ENCODE results near the gene TBC1D14.

The TBC1D14 gene

GRCh38 chr4:6962211-6963041, 52.8 kb downstream of the TBC1D14 start:
- Histone ChIP-seq H3K4me1 (ENCODE audit: control insufficient read depth, insufficient read depth, low read length) (peaks cover 13% of the 10 kb centered on the region), H3K4me3 (ENCODE audit: low read depth, low read length) (no peak overlapping the region), H3K9me3 (ENCODE audit: control insufficient read depth, insufficient read depth, low read length) (no peaks in the 10 kb centered on the region), H3K27me3 (ENCODE audit: control insufficient read depth, insufficient read depth, low read length) (no peaks in the 10 kb centered on the region), H3K36me3 (ENCODE audit: control insufficient read depth, insufficient read depth, low read length) (no peaks in the 10 kb centered on the region), H3K9ac (ENCODE audit: low read depth, low read length) (no peak overlapping the region)

GRCh38 chr4:6963139-6963611, 53.5 kb downstream of the TBC1D14 start:
- peaks cover 13% of the 10 kb centered on the region for H3K4me1 ChIP-seq (ENCODE audit: control insufficient read depth, insufficient read depth, low read length)
- no peaks in the 10 kb centered on the region for H3K27me3 ChIP-seq (ENCODE audit: control insufficient read depth, insufficient read depth, low read length)
- H3K9ac ChIP-seq (ENCODE audit: low read depth, low read length), result no peak overlapping the region
- H3K9me3 ChIP-seq (ENCODE audit: control insufficient read depth, insufficient read depth, low read length), result no peaks in the 10 kb centered on the region
- H3K4me3 ChIP-seq (ENCODE audit: low read depth, low read length), result no peak overlapping the region
- no peaks in the 10 kb centered on the region for H3K36me3 ChIP-seq (ENCODE audit: control insufficient read depth, insufficient read depth, low read length)

GRCh38 chr4:6964858-6965257, 55.2 kb downstream of the TBC1D14 start:
- peaks cover 13% of the 10 kb centered on the region for H3K4me1 ChIP-seq (ENCODE audit: control insufficient read depth, insufficient read depth, low read length)
- no peak overlapping the region for H3K9ac ChIP-seq (ENCODE audit: low read depth, low read length)
- H3K36me3 ChIP-seq (ENCODE audit: control insufficient read depth, insufficient read depth, low read length), result no peaks in the 10 kb centered on the region

GRCh38 chr4:6965329-6965728, 55.7 kb downstream of the TBC1D14 start:
- H3K36me3 ChIP-seq (ENCODE audit: control insufficient read depth, insufficient read depth, low read length), result no peaks in the 10 kb centered on the region
- no peak overlapping the region for H3K9ac ChIP-seq (ENCODE audit: low read depth, low read length)
- peaks cover 13% of the 10 kb centered on the region for H3K4me1 ChIP-seq (ENCODE audit: control insufficient read depth, insufficient read depth, low read length)
- H3K4me3 ChIP-seq (ENCODE audit: low read depth, low read length), result no peak overlapping the region
- no peaks in the 10 kb centered on the region for H3K27me3 ChIP-seq (ENCODE audit: control insufficient read depth, insufficient read depth, low read length)
- H3K9me3 ChIP-seq (ENCODE audit: control insufficient read depth, insufficient read depth, low read length), result no peaks in the 10 kb centered on the region

More at GRCh38 chr4:6964858-6965257, 55.2 kb downstream of the TBC1D14 start:
- Histone ChIP-seq H3K27me3 (ENCODE audit: control insufficient read depth, insufficient read depth, low read length) (no peaks in the 10 kb centered on the region), H3K4me3 (ENCODE audit: low read depth, low read length) (no peak overlapping the region), H3K9me3 (ENCODE audit: control insufficient read depth, insufficient read depth, low read length) (no peaks in the 10 kb centered on the region)

GRCh38 chr4:6967846-6968340, 58.3 kb downstream of the TBC1D14 start:
- Histone ChIP-seq H3K9me3 (ENCODE audit: control insufficient read depth, insufficient read depth, low read length) (no peaks in the 10 kb centered on the region), H3K4me3 (ENCODE audit: low read depth, low read length) (no peak overlapping the region), H3K36me3 (ENCODE audit: control insufficient read depth, insufficient read depth, low read length) (no peaks in the 10 kb centered on the region), H3K9ac (ENCODE audit: low read depth, low read length) (no peak overlapping the region), H3K4me1 (ENCODE audit: control insufficient read depth, insufficient read depth, low read length) (peaks cover 6% of the 10 kb centered on the region), H3K27me3 (ENCODE audit: control insufficient read depth, insufficient read depth, low read length) (no peaks in the 10 kb centered on the region)

- Histone ChIP-seq H3K4me3 (ENCODE audit: low read depth, low read length) (no peak overlapping the region), H3K27me3 (ENCODE audit: control insufficient read depth, insufficient read depth, low read length) (no peaks in the 10 kb centered on the region), H3K9ac (ENCODE audit: low read depth, low read length) (no peak overlapping the region), H3K36me3 (ENCODE audit: control insufficient read depth, insufficient read depth, low read length) (no peaks in the 10 kb centered on the region), H3K4me1 (ENCODE audit: control insufficient read depth, insufficient read depth, low read length) (peaks cover 10% of the 10 kb centered on the region), H3K9me3 (ENCODE audit: control insufficient read depth, insufficient read depth, low read length) (no peaks in the 10 kb centered on the region)
Measured at GRCh38 chr4:6968496-6968895, 58.9 kb downstream of the TBC1D14 start.

GRCh38 chr4:6969826-6970800, 60.5 kb downstream of the TBC1D14 start:
- Histone ChIP-seq H3K9ac (ENCODE audit: low read depth, low read length) (no peak overlapping the region), H3K36me3 (ENCODE audit: control insufficient read depth, insufficient read depth, low read length) (no peaks in the 10 kb centered on the region), H3K9me3 (ENCODE audit: control insufficient read depth, insufficient read depth, low read length) (no peaks in the 10 kb centered on the region), H3K4me3 (ENCODE audit: low read depth, low read length) (no peak overlapping the region), H3K4me1 (ENCODE audit: control insufficient read depth, insufficient read depth, low read length) (peaks cover 10% of the 10 kb centered on the region), H3K27me3 (ENCODE audit: control insufficient read depth, insufficient read depth, low read length) (no peaks in the 10 kb centered on the region)

- Histone ChIP-seq H3K4me1 (ENCODE audit: control insufficient read depth, insufficient read depth, low read length) (peaks cover 10% of the 10 kb centered on the region), H3K9me3 (ENCODE audit: control insufficient read depth, insufficient read depth, low read length) (no peaks in the 10 kb centered on the region), H3K4me3 (ENCODE audit: low read depth, low read length) (no peak overlapping the region), H3K9ac (ENCODE audit: low read depth, low read length) (no peak overlapping the region), H3K36me3 (ENCODE audit: control insufficient read depth, insufficient read depth, low read length) (no peaks in the 10 kb centered on the region), H3K27me3 (ENCODE audit: control insufficient read depth, insufficient read depth, low read length) (no peaks in the 10 kb centered on the region)
Measured at GRCh38 chr4:6971536-6972374, 62.1 kb downstream of the TBC1D14 start.

GRCh38 chr4:6972375-6972650, 62.7 kb downstream of the TBC1D14 start:
- no peak overlapping the region for H3K9ac ChIP-seq (ENCODE audit: low read depth, low read length)
- peaks cover 10% of the 10 kb centered on the region for H3K4me1 ChIP-seq (ENCODE audit: control insufficient read depth, insufficient read depth, low read length)
- H3K36me3 ChIP-seq (ENCODE audit: control insufficient read depth, insufficient read depth, low read length), result no peaks in the 10 kb centered on the region
- H3K9me3 ChIP-seq (ENCODE audit: control insufficient read depth, insufficient read depth, low read length), result no peaks in the 10 kb centered on the region
- no peaks in the 10 kb centered on the region for H3K27me3 ChIP-seq (ENCODE audit: control insufficient read depth, insufficient read depth, low read length)
- H3K4me3 ChIP-seq (ENCODE audit: low read depth, low read length), result no peak overlapping the region

GRCh38 chr4:6972911-6973310, 63.3 kb downstream of the TBC1D14 start:
- H3K27me3 ChIP-seq (ENCODE audit: control insufficient read depth, insufficient read depth, low read length), result no peaks in the 10 kb centered on the region
- peak overlapping the region; percentile 19 for H3K4me3 ChIP-seq (ENCODE audit: low read depth, low read length)
- H3K36me3 ChIP-seq (ENCODE audit: control insufficient read depth, insufficient read depth, low read length), result no peaks in the 10 kb centered on the region
- H3K4me1 ChIP-seq (ENCODE audit: control insufficient read depth, insufficient read depth, low read length), result peaks cover 10% of the 10 kb centered on the region
- H3K9ac ChIP-seq (ENCODE audit: low read depth, low read length), result peak overlapping the region; percentile 19
- no peaks in the 10 kb centered on the region for H3K9me3 ChIP-seq (ENCODE audit: control insufficient read depth, insufficient read depth, low read length)
